Breast epithelium (tissue), 4 donors: ENCODE results near the gene SRPK1. TPM values are rescaled to one million over a fixed set of nuclear protein-coding genes. Genes with fewer than 3 reads are reported as not detected.

Experiments
- DNase-seq, 2 donors: peaks; one replicate each; pipeline ENCODE4 v3.0.0-alpha.2; 2019; ENCODE audit warnings: low spot score in 2 of 2
- H3K27ac ChIP-seq, 2 donors: fragments of 200-600 bp; sonication (generic) in 1 of 2; one replicate each; pipeline ENCODE4 v1.5.1; 2016 to 2019; ENCODE audit warnings: mild to moderate bottlenecking in 1 of 2
- H3K27me3 ChIP-seq, 2 donors: fragments of 200-600 bp; sonication (generic) in 1 of 2; one replicate each; pipeline versions ENCODE4 v1.5.1 to v1.6.0; 2017 to 2019; ENCODE audit warnings: control low read depth in 1 of 2, mild to moderate bottlenecking in 1 of 2
- H3K36me3 ChIP-seq: fragments of 200-600 bp; one replicate; pipeline ENCODE4 v1.5.1; 2019
- H3K4me1 ChIP-seq, 2 donors: fragments of 200-600 bp; sonication (generic); one replicate each; pipeline ENCODE4 v1.5.1; 2016 to 2019; ENCODE audit warnings: control low read depth in 1 of 2
- H3K4me3 ChIP-seq, 3 donors: fragments of 200-600 bp; sonication (generic); 1 replicate in 2 of 3; 2 replicates in 1 of 3; pipeline ENCODE4 v1.5.1; 2016 to 2019; ENCODE audit warnings: mild to moderate bottlenecking in 3 of 3, moderate library complexity in 2 of 3
- H3K9me3 ChIP-seq, 2 donors: fragments of 200-600 bp; sonication (generic) in 1 of 2; one replicate each; pipeline ENCODE4 v1.5.1; 2016 to 2019; ENCODE audit warnings: control low read depth in 1 of 2
- POLR2A ChIP-seq: fragments of 450-650 bp; IDR thresholded peaks from one replicate; pipeline ENCODE4 v1.6.1; 2016; ENCODE audit warnings: antibody characterized with exemption, mild to moderate bottlenecking, moderate library complexity
- POLR2AphosphoS5 ChIP-seq, 3 donors: sonication (generic); formaldehyde crosslinking; IDR thresholded peaks; one replicate each; pipeline ENCODE4 v1.6.1; 2017; ENCODE audit warnings: antibody characterized with exemption in 3 of 3
- intact Hi-C: fragments of 100-400 bp; cut with DNase I; formaldehyde crosslinking; loops from one replicate; pipeline ENCODE4 v1.15.1; 2023; ENCODE audit warnings: low total_unique reads
- total RNA-seq, 3 donors: library from RNA; depleted of rRNA; stranded (reverse); fragments of >200 nt; gene quantifications; one replicate each; pipeline ENCODE4 v1.1.0, GENCODE V29; 2016
- TF ChIP-seq, protein P1 (sequence below), 3 donors: fragments of 450-650 bp; IDR thresholded peaks; one replicate each; pipeline ENCODE4 v1.5.1; 2016 to 2017; ENCODE audit warnings: antibody characterized with exemption in 3 of 3, mild to moderate bottlenecking in 3 of 3, moderate library complexity in 3 of 3

The SRPK1 gene
- total RNA-seq, 3 donors from 2014 or later: 29.1 to 77.7 (median 61.3) TPM

DNA sequence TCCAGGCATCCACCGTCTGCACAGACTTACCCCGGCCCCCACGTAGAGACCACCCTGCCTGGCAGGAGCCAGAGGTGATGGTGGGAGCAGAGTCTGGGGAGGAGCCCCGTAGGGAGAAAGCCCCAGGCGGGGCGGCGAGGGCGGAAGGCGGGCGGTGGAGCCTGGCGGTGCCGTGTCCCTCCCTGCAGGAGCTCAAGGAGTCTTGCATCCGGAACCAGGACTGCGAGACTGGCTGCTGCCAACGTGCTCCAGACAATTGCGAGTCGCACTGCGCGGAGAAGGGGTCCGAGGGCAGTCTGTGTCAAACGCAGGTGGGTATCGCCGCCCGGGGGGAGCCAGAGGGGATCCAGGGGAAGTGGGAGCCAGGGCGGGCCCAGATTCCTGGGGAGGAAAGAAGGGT, 134.1 kb downstream of the SRPK1 start:
- H3K27me3 ChIP-seq: peaks cover 0 to 24% of the 10 kb centered on the region in 2 donors
- no peak overlapping the region for H3K27ac ChIP-seq
- no peaks in the 10 kb centered on the region for H3K36me3 ChIP-seq
- no peaks in the 10 kb centered on the region for H3K9me3 ChIP-seq
- H3K4me3 ChIP-seq: peak overlapping the region in 2 of 3 donors; percentile 34 to 60
- no peaks in the 10 kb centered on the region for H3K4me1 ChIP-seq
- DNase-seq: no peak
- no peak for TF ChIP-seq POLR2A
- TF ChIP-seq POLR2AphosphoS5 (IDR thresholded peaks at IDR 0.05): no peak
- TF ChIP-seq, protein P1, sequence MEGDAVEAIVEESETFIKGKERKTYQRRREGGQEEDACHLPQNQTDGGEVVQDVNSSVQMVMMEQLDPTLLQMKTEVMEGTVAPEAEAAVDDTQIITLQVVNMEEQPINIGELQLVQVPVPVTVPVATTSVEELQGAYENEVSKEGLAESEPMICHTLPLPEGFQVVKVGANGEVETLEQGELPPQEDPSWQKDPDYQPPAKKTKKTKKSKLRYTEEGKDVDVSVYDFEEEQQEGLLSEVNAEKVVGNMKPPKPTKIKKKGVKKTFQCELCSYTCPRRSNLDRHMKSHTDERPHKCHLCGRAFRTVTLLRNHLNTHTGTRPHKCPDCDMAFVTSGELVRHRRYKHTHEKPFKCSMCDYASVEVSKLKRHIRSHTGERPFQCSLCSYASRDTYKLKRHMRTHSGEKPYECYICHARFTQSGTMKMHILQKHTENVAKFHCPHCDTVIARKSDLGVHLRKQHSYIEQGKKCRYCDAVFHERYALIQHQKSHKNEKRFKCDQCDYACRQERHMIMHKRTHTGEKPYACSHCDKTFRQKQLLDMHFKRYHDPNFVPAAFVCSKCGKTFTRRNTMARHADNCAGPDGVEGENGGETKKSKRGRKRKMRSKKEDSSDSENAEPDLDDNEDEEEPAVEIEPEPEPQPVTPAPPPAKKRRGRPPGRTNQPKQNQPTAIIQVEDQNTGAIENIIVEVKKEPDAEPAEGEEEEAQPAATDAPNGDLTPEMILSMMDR (IDR thresholded peaks at IDR 0.05): no peak
- intact Hi-C loops: no loop called here

DNA sequence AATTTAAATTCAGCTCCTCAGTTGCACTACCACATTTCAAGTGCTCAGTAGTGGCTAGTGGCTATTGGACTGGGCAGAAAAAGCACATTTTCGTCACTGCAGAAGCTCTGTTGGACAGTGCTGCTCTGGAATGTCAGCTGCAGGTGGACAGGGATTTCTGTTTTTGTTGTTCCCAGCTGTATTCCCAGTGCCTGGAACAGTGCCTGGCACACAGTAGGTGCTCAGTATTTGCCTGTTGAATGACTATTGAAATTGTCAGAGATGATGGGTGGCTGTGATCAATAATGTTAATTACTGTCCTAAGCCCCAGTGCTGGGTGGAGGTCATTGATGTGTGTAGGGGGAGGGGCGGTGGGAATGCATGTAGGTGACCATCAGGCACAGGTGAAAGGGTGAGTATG, 134.6 kb downstream of the SRPK1 start:
- Histone ChIP-seq H3K36me3 (no peaks in the 10 kb centered on the region), H3K9me3 (no peaks in the 10 kb centered on the region), H3K27ac (no peak overlapping the region), H3K4me1 (no peaks in the 10 kb centered on the region), H3K4me3 (no peak overlapping the region), H3K27me3 (peaks cover 0 to 24% of the 10 kb centered on the region in 2 donors)
- intact Hi-C loops: no loop called here
- TF ChIP-seq POLR2A (no peak), POLR2AphosphoS5 (IDR thresholded peaks at IDR 0.05) (no peak)
- TF ChIP-seq, protein P1 (IDR thresholded peaks at IDR 0.05): no peak
- DNase-seq: no peak

DNA sequence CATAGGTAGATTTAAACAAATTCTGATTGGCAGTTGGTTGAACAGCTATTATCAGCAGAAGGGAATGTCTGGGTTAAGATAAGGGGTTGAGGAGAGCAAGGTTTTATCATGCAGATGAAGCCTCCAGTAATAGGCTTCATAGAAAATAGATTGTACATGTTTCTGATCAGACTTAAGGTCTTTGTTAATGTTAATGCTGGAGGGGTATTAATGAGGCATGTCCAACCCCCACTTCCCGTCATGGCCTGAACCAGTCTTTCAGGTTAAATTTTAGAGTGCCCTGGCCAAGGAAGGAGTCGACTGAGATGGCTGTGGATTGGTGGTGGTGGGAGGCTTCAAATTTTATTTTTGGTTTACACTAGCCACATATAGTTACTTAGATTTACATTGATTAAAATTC, 136.7 kb downstream of the SRPK1 start:
- no peaks in the 10 kb centered on the region for H3K36me3 ChIP-seq
- no peak for DNase-seq
- H3K4me1 ChIP-seq: no peaks in the 10 kb centered on the region
- peaks cover 0 to 24% of the 10 kb centered on the region in 2 donors for H3K27me3 ChIP-seq
- no peak overlapping the region for H3K27ac ChIP-seq
- intact Hi-C loops: no loop called here
- H3K4me3 ChIP-seq: no peak overlapping the region
- H3K9me3 ChIP-seq: no peaks in the 10 kb centered on the region
- TF ChIP-seq, protein P1 (IDR thresholded peaks at IDR 0.05): no peak
- TF ChIP-seq POLR2A (no peak), POLR2AphosphoS5 (IDR thresholded peaks at IDR 0.05) (no peak)

Other genes with a start within 250 kb of the SRPK1 start
- 100 to 1,000 TPM; 167 to 970 (median 266) TPM for gene FKBP5, start 232.2 kb downstream of the SRPK1 start, total RNA-seq
- 1 to 10 TPM in 1 of 3 donors, under 1 TPM in 2; 0.29 to 1.4 (median 0.33) TPM for gene ARMC12, start 184.1 kb downstream of the SRPK1 start, total RNA-seq
- gene CLPSL2, start 144.5 kb downstream of the SRPK1 start, total RNA-seq: 1 to 10 TPM in 1 of 3 donors, not detected in 2; 2.3 TPM
- 1 to 10 TPM in 1 of 3 donors, not detected in 2; 1.3 TPM for gene CLPSL1, start 140.1 kb downstream of the SRPK1 start, total RNA-seq
- gene CLPS, start 123.8 kb downstream of the SRPK1 start, total RNA-seq: not detected
- gene LHFPL5, start 115.7 kb downstream of the SRPK1 start, total RNA-seq: not detected
- gene SLC26A8, start 103.5 kb upstream of the SRPK1 start, total RNA-seq: under 1 TPM in 2 of 3 donors, not detected in 1; 0.29 to 0.48 TPM
- gene MAPK14, start 106.7 kb upstream of the SRPK1 start, total RNA-seq: 10 to 100 TPM; 72.8 to 85.6 (median 81.3) TPM
- 10 to 100 TPM in 2 of 3 donors, 1 to 10 TPM in 1; 2.6 to 45.2 (median 30.2) TPM for gene MAPK13, start 209.4 kb upstream of the SRPK1 start, total RNA-seq